COLO668 (cell line): Measurements from ENCODE around the gene DPP4.
"Not testable (repeated sequence)": the region's sequence is repeated elsewhere in the genome, so short reads cannot be mapped to it uniquely, and the experiment has no call there.

Experiments used
- DNase-seq: peaks from one replicate; lab custom pipeline; 2025; ENCODE audit not compliant: unreplicated experiment; lab: John Stamatoyannopoulos, UW

Gene DPP4

GRCh38 chr2:161969159-161969558, 104.9 kb downstream of the DPP4 start:
- no peak for DNase-seq

- DNase-seq: no peak
Measured at GRCh38 chr2:161965994-161966393, 108.0 kb downstream of the DPP4 start.

DNA sequence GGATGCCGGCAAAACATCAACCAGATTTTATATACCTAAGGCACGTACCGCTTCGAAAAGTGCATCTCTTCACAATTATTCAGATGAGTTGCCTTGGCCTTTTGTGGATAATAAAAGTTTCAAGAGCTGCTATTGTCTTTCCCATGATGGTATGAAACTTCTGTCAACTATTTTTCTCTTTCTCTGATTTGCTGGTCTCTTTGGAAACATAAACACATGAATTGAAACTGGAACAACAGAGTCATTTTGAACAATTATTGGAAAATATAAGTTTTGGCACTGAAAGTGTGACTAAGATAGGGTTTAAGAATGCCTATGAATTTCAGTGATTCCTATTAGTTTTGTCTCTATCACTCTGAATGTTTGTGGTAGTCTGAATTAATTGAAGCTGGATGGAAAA, 109.9 kb downstream of the DPP4 start:
- no peak for DNase-seq

GRCh38 chr2:161962160-161962559, 111.9 kb downstream of the DPP4 start:
- DNase-seq: no peak

GRCh38 chr2:161961061-161961460, 113.0 kb downstream of the DPP4 start:
- DNase-seq: no peak

- DNase-seq: no peak
Measured at GRCh38 chr2:161956738-161957137, 117.3 kb downstream of the DPP4 start.

DNA sequence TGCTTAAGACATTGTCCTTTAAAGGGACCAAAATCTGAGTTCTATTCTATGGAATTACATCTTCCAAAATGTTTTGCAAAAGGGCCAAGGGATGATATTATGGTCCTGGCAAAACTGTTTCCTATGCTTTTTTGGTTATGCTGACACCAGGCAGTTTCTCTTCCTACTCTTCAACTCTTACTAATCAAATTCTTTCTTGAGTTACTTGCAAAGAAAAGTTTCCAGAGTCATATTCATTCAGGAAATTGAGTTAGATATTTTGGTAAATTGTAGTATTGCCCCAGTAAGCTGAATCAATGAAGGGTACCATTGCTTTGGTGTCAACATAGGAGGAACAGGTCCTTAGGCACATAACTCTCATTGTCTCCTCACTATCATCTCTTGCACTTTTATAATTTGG, 118.8 kb downstream of the DPP4 start:
- no peak for DNase-seq

DNA sequence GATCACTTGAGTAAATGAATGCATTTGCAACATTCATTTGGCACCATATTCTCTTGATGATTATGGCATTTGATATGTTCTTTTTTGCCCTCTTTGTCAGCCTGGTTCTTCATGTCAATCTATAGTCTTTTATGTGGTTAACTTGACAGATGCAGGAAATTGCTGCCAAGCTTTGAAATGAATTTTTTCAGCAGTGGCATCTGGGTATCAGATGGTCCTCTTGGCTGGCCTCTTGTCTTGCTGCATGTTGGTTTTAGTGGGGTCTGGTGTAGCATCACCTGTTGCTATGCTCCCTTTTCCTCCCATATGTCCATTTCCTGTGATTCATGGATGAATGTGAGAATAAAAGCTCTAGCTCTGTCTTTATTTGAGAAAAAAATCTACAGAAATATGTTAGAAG, 119.9 kb downstream of the DPP4 start:
- no peak for DNase-seq

GRCh38 chr2:161953367-161953766, 120.6 kb downstream of the DPP4 start:
- DNase-seq: not testable (repeated sequence)

- no peak for DNase-seq
Measured at GRCh38 chr2:161952783-161953191, 121.2 kb downstream of the DPP4 start.

DNA sequence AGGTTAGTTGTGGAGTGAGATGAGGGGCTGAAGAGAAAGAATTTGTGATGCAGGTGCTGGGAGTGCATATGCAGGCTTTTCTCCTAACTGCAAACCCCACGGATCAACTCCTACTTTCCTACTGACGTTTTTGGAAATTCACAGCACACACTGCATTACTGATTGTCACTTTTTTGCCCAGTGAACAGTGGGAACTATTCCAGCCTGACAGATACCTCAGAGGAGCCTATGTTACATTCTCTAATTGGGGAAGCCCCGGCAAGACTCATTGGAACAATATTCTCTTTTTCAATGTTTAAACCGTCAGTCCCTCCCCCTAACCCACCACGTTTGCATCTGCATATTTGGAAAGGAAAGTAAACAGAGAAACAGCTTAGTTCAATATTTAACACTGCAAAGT, 126.2 kb downstream of the DPP4 start:
- no peak for DNase-seq

DNA sequence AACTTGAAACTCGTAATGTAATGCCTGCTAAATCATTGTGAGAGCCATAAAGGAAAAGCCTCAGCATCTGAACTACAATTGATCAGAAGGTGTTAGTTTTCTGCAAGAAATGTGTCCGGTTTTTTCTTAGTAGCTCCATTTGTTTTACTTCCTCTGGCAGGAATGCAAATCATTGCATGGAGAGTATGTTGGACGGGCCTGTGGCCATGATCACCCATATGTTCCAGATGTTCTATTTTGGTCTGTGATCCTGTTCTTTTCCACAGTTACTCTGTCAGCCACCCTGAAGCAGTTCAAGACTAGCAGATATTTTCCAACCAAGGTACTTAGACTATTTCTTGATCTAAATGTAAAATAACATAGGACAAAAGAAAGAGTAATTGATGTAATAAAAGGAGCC, 126.6 kb downstream of the DPP4 start:
- DNase-seq: no peak

GRCh38 chr2:161946489-161947107, 127.4 kb downstream of the DPP4 start:
- no peak for DNase-seq

DNA sequence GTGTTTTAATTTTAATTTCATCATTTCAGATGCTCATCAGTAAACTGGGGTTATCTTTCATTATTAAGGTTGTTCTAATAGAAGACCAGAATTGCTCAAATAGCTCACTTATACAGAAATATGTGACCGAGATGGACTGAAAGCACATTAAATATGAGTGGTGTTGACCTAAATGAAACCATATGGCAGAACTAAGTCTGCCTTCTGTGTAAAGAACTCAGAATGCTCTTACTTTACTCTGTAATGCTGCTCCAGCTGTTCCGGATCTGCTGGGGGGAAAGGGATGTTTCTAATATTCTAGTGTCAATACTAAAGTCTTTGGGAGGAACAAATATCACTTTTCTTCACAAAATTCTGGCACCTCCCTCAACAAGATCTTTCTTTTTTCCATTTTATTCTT, 131.0 kb downstream of the DPP4 start:
- no peak for DNase-seq
